GM18508 (cell line): Measurements from ENCODE around the gene EREG.
A peak's percentile ranks its signal among the peaks of the same experiment; 100 is the strongest.
"Not testable (repeated sequence)": the region's sequence is repeated elsewhere in the genome, so short reads cannot be mapped to it uniquely, and the experiment has no call there.

ENCODE experiments used
- ATAC-seq: cut with Tn5 transposase; IDR thresholded peaks from one replicate; pipeline ENCODE4 v1.9.1; 2021; ENCODE audit warnings: moderate number of reproducible peaks; ENCODE audit not compliant: insufficient read depth, unreplicated experiment

EREG gene

GRCh38 chr4:74339501-74339900 lies 25.4 kb upstream of the EREG start:
- no peak for ATAC-seq

- not testable (repeated sequence) for ATAC-seq
Measured at GRCh38 chr4:74340421-74340820, 24.5 kb upstream of the EREG start.

- no peak for ATAC-seq
Measured at GRCh38 chr4:74344031-74344430, 20.9 kb upstream of the EREG start.

- ATAC-seq, result no peak
Measured at GRCh38 chr4:74353858-74354257, 11.1 kb upstream of the EREG start.

GRCh38 chr4:74357965-74358364 lies 7.0 kb upstream of the EREG start:
- no peak for ATAC-seq

GRCh38 chr4:74361671-74362070 lies 3.3 kb upstream of the EREG start:
- no peak for ATAC-seq

GRCh38 chr4:74362347-74362746 lies 2.6 kb upstream of the EREG start:
- ATAC-seq, result no peak

- ATAC-seq, result no peak
Measured at GRCh38 chr4:74364256-74364651, 691 bp upstream of the EREG start.

- ATAC-seq, result no peak
Measured at GRCh38 chr4:74365761-74366160, 816 bp downstream of the EREG start.

GRCh38 chr4:74366367-74366911 lies 1.5 kb downstream of the EREG start:
- ATAC-seq, result no peak

GRCh38 chr4:74367656-74368290 lies 2.8 kb downstream of the EREG start:
- no peak for ATAC-seq

- no peak for ATAC-seq
Measured at GRCh38 chr4:74368596-74368995, 3.7 kb downstream of the EREG start.

GRCh38 chr4:74369855-74370254 lies 4.9 kb downstream of the EREG start:
- ATAC-seq, result no peak

GRCh38 chr4:74370912-74371311 lies 6.0 kb downstream of the EREG start:
- peak; percentile 58 for ATAC-seq

- no peak for ATAC-seq
Measured at GRCh38 chr4:74374128-74374527, 9.2 kb downstream of the EREG start.

- ATAC-seq, result no peak
Measured at GRCh38 chr4:74374561-74375327, 9.8 kb downstream of the EREG start.

- ATAC-seq, result no peak
Measured at GRCh38 chr4:74375824-74376426, 11.0 kb downstream of the EREG start.

GRCh38 chr4:74376888-74377483 lies 12.0 kb downstream of the EREG start:
- peak; percentile 77 for ATAC-seq

- no peak for ATAC-seq
Measured at GRCh38 chr4:74377714-74378113, 12.8 kb downstream of the EREG start.

GRCh38 chr4:74378573-74378972 lies 13.6 kb downstream of the EREG start:
- no peak for ATAC-seq

- no peak for ATAC-seq
Measured at GRCh38 chr4:74379912-74380311, 15.0 kb downstream of the EREG start.
